ENCODE data around the gene HCFC1. TPM values are rescaled to one million over a fixed set of nuclear protein-coding genes. Genes with fewer than 3 reads are reported as not detected.

Gene HCFC1
- polyA plus RNA-seq, 2 of the 4 experiments (the other 2 are of a cell fraction) = 4.4 to 33.3 TPM

GRCh38 chrX:153932220-153932915 lies 39.2 kb downstream of the HCFC1 start:
- FAIRE-seq (no peak), ATAC-seq (no peak), DNase-seq (ENCODE audit: low read depth in 1 of 2, low spot score in 1 of 2) (no peak)
- CTCF ChIA-PET = interaction anchor here (4.5 to 25.1 kb wide), 2 partner anchors 10 to 13 kb away, joined by 26 to 363 read pairs; partner anchors contain the start of gene RENBP
- H3K9me3 ChIP-seq = no peaks in the 10 kb centered on the region
- H3K27ac ChIP-seq = no peak overlapping the region
- H3K4me1 ChIP-seq = peaks cover 17% of the 10 kb centered on the region
- POLR2A ChIA-PET = interaction anchor here (0.6 kb wide), 1 partner anchor 10 kb away, joined by 3 read pairs; no protein-coding TSS in a partner anchor
- no peak overlapping the region for H3K4me2 ChIP-seq
- TF ChIP-seq ATOH8 (CRISPR knock-in tag; IDR thresholded peaks at IDR 0.05; ENCODE audit: low read depth) (no peak), FOSB (CRISPR knock-in tag; IDR thresholded peaks at IDR 0.05) (no peak), POLR2AphosphoS2 (conservative IDR thresholded peaks at IDR 0.05; ENCODE audit: low read length) (no peak), RFX5 (IDR thresholded peaks at IDR 0.05) (no peak), SREBF2 (IDR thresholded peaks at IDR 0.05) (no peak), TFCP2L1 (CRISPR knock-in tag; IDR thresholded peaks at IDR 0.05) (no peak), MYC (IDR thresholded peaks at IDR 0.05; ENCODE audit: borderline replicate concordance, low read length) (no peak), ZNF302 (CRISPR knock-in tag; IDR thresholded peaks at IDR 0.05) (no peak), EHF (CRISPR knock-in tag; IDR thresholded peaks at IDR 0.05) (no peak), BHLHE40 (IDR thresholded peaks at IDR 0.05; ENCODE audit: low read depth, low read length) (no peak), HEYL (CRISPR knock-in tag; IDR thresholded peaks at IDR 0.05) (no peak)
- H3K4me3 ChIP-seq = no peak overlapping the region
- WGBS (ENCODE audit: missing lambda C conversion rate) = 100% methylated on average over 3 of the region's 13 CpGs

GRCh38 chrX:153931748-153932147 lies 39.9 kb downstream of the HCFC1 start:
- Histone ChIP-seq H3K4me2 (no peak overlapping the region), H3K4me1 (peaks cover 22% of the 10 kb centered on the region), H3K27ac (no peak overlapping the region), H3K9me3 (no peaks in the 10 kb centered on the region), H3K4me3 (no peak overlapping the region)
- TF ChIP-seq HES2 (IDR thresholded peaks at IDR 0.05) (no peak), POLR2AphosphoS2 (conservative IDR thresholded peaks at IDR 0.05; ENCODE audit: low read length) (no peak), FOSL2 (IDR thresholded peaks at IDR 0.05) (no peak), FOSL2 (CRISPR knock-in tag; IDR thresholded peaks at IDR 0.05) (no peak), POLR2A (IDR thresholded peaks at IDR 0.05; ENCODE audit: low read length) (no peak), MYC (IDR thresholded peaks at IDR 0.05; ENCODE audit: borderline replicate concordance, low read length) (no peak), BCL3 (IDR thresholded peaks at IDR 0.05) (no peak), ZNF302 (CRISPR knock-in tag; IDR thresholded peaks at IDR 0.05) (no peak), HOXA7 (CRISPR knock-in tag; IDR thresholded peaks at IDR 0.05) (no peak), SMC3 (IDR thresholded peaks at IDR 0.05) (no peak), MAFK (IDR thresholded peaks at IDR 0.05; ENCODE audit: partially characterized antibody) (no peak), TFCP2L1 (CRISPR knock-in tag; IDR thresholded peaks at IDR 0.05) (no peak), ZC3H11A (IDR thresholded peaks at IDR 0.05) (no peak)
- ChIA-PET CTCF (interaction anchor here (4.5 to 25.1 kb wide), 2 partner anchors 9 to 14 kb away, joined by 26 to 363 read pairs; partner anchors contain the start of gene RENBP), POLR2A (no interaction called here)
- DNase-seq (ENCODE audit: low read depth in 1 of 2, low spot score in 1 of 2) = no peak
- FAIRE-seq = no peak
- no peak for ATAC-seq
- 92% methylated on average over 10 of the region's 13 CpGs for WGBS (ENCODE audit: missing lambda C conversion rate)

- ChIA-PET POLR2A (no interaction called here), CTCF (interaction anchor here (0.6 to 25.1 kb wide), 3 partner anchors 8 to 105 kb away, joined by 3 to 363 read pairs (median 26); partner anchors contain the start of gene RENBP)
- FAIRE-seq (no peak), ATAC-seq (no peak), DNase-seq (ENCODE audit: low read depth in 1 of 2, low spot score in 1 of 2) (no peak)
- H3K9me3 ChIP-seq = no peaks in the 10 kb centered on the region
- TF ChIP-seq MAFK (IDR thresholded peaks at IDR 0.05; ENCODE audit: partially characterized antibody) = peak; percentile 77
- TF ChIP-seq E2F6 (IDR thresholded peaks at IDR 0.05; ENCODE audit: borderline replicate concordance, low read depth) = no peak
- no peak overlapping the region for H3K4me2 ChIP-seq
- 93% methylated on average over 4 of the region's 8 CpGs for WGBS (ENCODE audit: missing lambda C conversion rate)
- H3K27ac ChIP-seq = no peak overlapping the region
- no peak overlapping the region for H3K4me3 ChIP-seq
- peaks cover 23% of the 10 kb centered on the region for H3K4me1 ChIP-seq
Observed at GRCh38 chrX:153931151-153931550, 40.5 kb downstream of the HCFC1 start.

All from A549 (cell line).